HepG2 (cell line): Measurements from ENCODE around the gene EEFSEC. TPM values are rescaled to one million over a fixed set of nuclear protein-coding genes. Genes with fewer than 3 reads are reported as not detected.
A peak's percentile ranks its signal among the peaks of the same experiment; 100 is the strongest.

Experiments used
- ATAC-seq: fragments of 200-7000 bp; cut with Tn5 transposase; 3 replicates; pipeline ENCODE4 v1.9.1; 2020; ENCODE audit warnings: mild to moderate bottlenecking, moderate library complexity
- BruUV-seq: library from RNA; stranded (reverse); fragments of 400-500 nt; replicated peaks from 2 replicates; lab custom pipeline; 2021; lab: Mats Ljungman, UMichigan
- CTCF ChIA-PET: fragments of 300-600 bp; formaldehyde crosslinking; extraction: SDS; loops from one replicate; lab custom pipeline; 2021; ENCODE audit warnings: low total read pairs, inconsistent platforms, low intra/inter-chr PET ratio; lab: Yijun Ruan, JAX
- POLR2A ChIA-PET: fragments of 350-600 bp; sonication (Branson Sonifier 250); formaldehyde crosslinking; loops from one replicate; lab custom pipeline; 2020; ENCODE audit warnings: antibody characterized with exemption, inconsistent platforms; lab: Yijun Ruan, JAX
- DNase-seq: peaks from one replicate; pipeline ENCODE4 v3.0.0-alpha.2; 2015; ENCODE audit warnings: low spot score
- FAIRE-seq: peaks from 3 replicates; lab custom pipeline; 2011; peaks lifted over from hg19 to GRCh38; lab: Jason Lieb, UNC
- H2AFZ ChIP-seq: one replicate; pipeline ENCODE4 v1.6.1; 2011; ENCODE audit warnings: low read length, inconsistent platforms
- H3K27ac ChIP-seq: fragments of 300-600 bp; 3 replicates; pipeline ENCODE4 v1.8.0; 2011; ENCODE audit warnings: mixed run types, mild to moderate bottlenecking, mixed read lengths, low read length, inconsistent platforms; ENCODE audit not compliant: insufficient read depth; ENCODE audit errors: extremely low read length
- H3K27me3 ChIP-seq, 2 experiments: fragments of 200-600 bp in 1 of 2; 2 replicates in 1 of 2; 3 replicates in 1 of 2; pipeline versions ENCODE4 v1.6.0 to v1.8.0; 2011; ENCODE audit warnings: low read length in 2 of 2, mild to moderate bottlenecking in 2 of 2, moderate library complexity in 2 of 2, inconsistent platforms in 1 of 2; ENCODE audit not compliant: insufficient read depth in 2 of 2, control insufficient read depth in 1 of 2
- H3K36me3 ChIP-seq, 2 experiments: fragments of 200-600 bp in 1 of 2; replicated peaks in 1 of 2; 2 replicates in 1 of 2; 3 replicates in 1 of 2; pipeline versions ENCODE4 v1.5.1 to v1.8.0; 2011; ENCODE audit warnings: low read length in 2 of 2, inconsistent platforms in 1 of 2; ENCODE audit not compliant: insufficient read depth in 2 of 2, control insufficient read depth in 1 of 2
- H3K4me1 ChIP-seq: 2 replicates; pipeline ENCODE4 v1.5.1; 2012; ENCODE audit warnings: low read length, inconsistent platforms; ENCODE audit not compliant: insufficient read depth
- H3K4me2 ChIP-seq: 2 replicates; pipeline ENCODE4 v1.6.0; 2011; ENCODE audit warnings: low read depth, low read length, inconsistent platforms
- H3K4me3 ChIP-seq, 3 experiments: fragments of 200-600 bp in 1 of 3; sonication (generic), shearing (Covaris generic) in 1 of 3; replicated peaks in 1 of 3; 2 replicates each; pipeline ENCODE4 v1.5.1; 2011 to 2016; ENCODE audit warnings: low read length in 3 of 3, inconsistent platforms in 2 of 3, low read depth in 2 of 3, mild to moderate bottlenecking in 2 of 3, control low read depth in 1 of 3, mixed read lengths in 1 of 3; ENCODE audit not compliant: insufficient read depth in 1 of 3
- H3K79me2 ChIP-seq: one replicate; pipeline ENCODE4 v1.6.1; 2011; ENCODE audit warnings: low read length, inconsistent platforms; ENCODE audit not compliant: insufficient read depth
- H3K9ac ChIP-seq: 2 replicates; pipeline ENCODE4 v1.6.0; 2011; ENCODE audit warnings: mild to moderate bottlenecking, low read depth, low read length, inconsistent platforms; ENCODE audit not compliant: insufficient read depth
- H3K9me3 ChIP-seq: 2 replicates; pipeline ENCODE4 v1.5.1; 2012; ENCODE audit warnings: mild to moderate bottlenecking, low read length
- H4K20me1 ChIP-seq: 2 replicates; pipeline ENCODE4 v1.6.0; 2011; ENCODE audit warnings: inconsistent platforms, mild to moderate bottlenecking, low read length, moderate library complexity; ENCODE audit not compliant: insufficient read depth
- FOXA1 ChIP-seq, 2 experiments: fragments of 450-650 bp in 1 of 2; sonication (generic) in 1 of 2; formaldehyde crosslinking in 1 of 2; IDR thresholded peaks; 2 replicates each; pipeline versions ENCODE4 v1.4.0 to v1.6.1; 2016 to 2020; ENCODE audit warnings: missing genetic modification reagents in 1 of 2
- HOXA3 ChIP-seq: sonication (generic); formaldehyde crosslinking; IDR thresholded peaks from 2 replicates; pipeline ENCODE4 v1.5.0; 2020; ENCODE audit warnings: missing genetic modification reagents
- RARA ChIP-seq: IDR thresholded peaks from 2 replicates; pipeline ENCODE4 v1.6.1; 2016; ENCODE audit warnings: missing genetic modification reagents, missing compliant biosample characterization
- RFXAP ChIP-seq: sonication (generic); formaldehyde crosslinking; IDR thresholded peaks from 2 replicates; pipeline ENCODE4 v1.4.0; 2020; ENCODE audit warnings: missing genetic modification reagents, borderline replicate concordance
- TBX2 ChIP-seq: sonication (generic); formaldehyde crosslinking; IDR thresholded peaks from 2 replicates; pipeline ENCODE4 v1.5.0; 2020; ENCODE audit warnings: missing genetic modification reagents, mild to moderate bottlenecking, borderline replicate concordance
- TEAD3 ChIP-seq: optimal IDR thresholded peaks from 2 replicates; pipeline ENCODE3; 2016; ENCODE audit warnings: borderline replicate concordance
- UBTF ChIP-seq: sonication (generic); formaldehyde crosslinking; IDR thresholded peaks from 2 replicates; pipeline ENCODE4 v1.4.0; 2020; ENCODE audit warnings: mild to moderate bottlenecking, missing genetic modification reagents
- ZNF263 ChIP-seq: sonication (generic); formaldehyde crosslinking; IDR thresholded peaks from 2 replicates; pipeline ENCODE4 v1.4.0; 2020; ENCODE audit warnings: missing genetic modification reagents
- ZNF503 ChIP-seq: sonication (generic); formaldehyde crosslinking; IDR thresholded peaks from 2 replicates; pipeline ENCODE4 v1.4.0; 2020; ENCODE audit warnings: missing genetic modification reagents
- ZNF687 ChIP-seq: sonication (generic); formaldehyde crosslinking; IDR thresholded peaks from 2 replicates; pipeline ENCODE4 v1.5.1; 2020; ENCODE audit warnings: mild to moderate bottlenecking, missing genetic modification reagents, moderate library complexity
- WGBS: methylation state at CpG from one replicate; pipeline ENCODE4 v1.1.6; 2017; ENCODE audit warnings: low lambda C conversion rate; 5-methylcytosine and 5-hydroxymethylcytosine counted together
- in situ Hi-C: cut with HindIII; loops from 2 replicates; pipeline ENCODE4 v1.10.0; 2017; ENCODE audit warnings: low pct_unique_long_range_greater_than_20kb; ENCODE audit not compliant: extremely low pct_ligation_motif_present
- intact Hi-C: fragments of 100-400 bp; cut with micrococcal nuclease; formaldehyde crosslinking; loops from one replicate; pipeline ENCODE4 v1.10.0; 2022; ENCODE audit not compliant: unreplicated experiment
- polyA plus RNA-seq, 8 experiments: library from polyadenylated mRNA; depleted of rRNA in 3 of 8; stranded (reverse) in 7 of 8; unstranded in 1 of 8; fragments of >200 nt; fragmentation: Illumina TruSeq in 4 of 8; extraction: Trizol in 4 of 8; gene quantifications; 2 replicates each; pipeline versions ENCODE4 v1.2.1 to v1.2.3, GENCODE V29; 2011 to 2016; ENCODE audit warnings: low read depth in 4 of 8, missing spikeins in 1 of 8, mixed read lengths in 1 of 8; ENCODE audit not compliant: insufficient read depth in 1 of 8
- total RNA-seq, 5 experiments: library from RNA; depleted of rRNA; stranded (reverse); fragments of >200 nt; fragmentation: Illumina TruSeq; extraction: Trizol; gene quantifications; 2 replicates each; pipeline ENCODE4 v1.2.3, GENCODE V29; 2016; ENCODE audit warnings: low read depth in 1 of 5

EEFSEC gene
- total and polyA plus RNA-seq, 2 of the 13 experiments (the other 11 are each of a cell fraction or from before 2014, with no cell fraction given) = 6.4 to 24.2 TPM

GRCh38 chr3:128323206-128324081, 170.2 kb downstream of the EEFSEC start:
- Histone ChIP-seq H3K9me3 (no peaks in the 10 kb centered on the region), H3K27me3 (no peaks in the 10 kb centered on the region), H3K36me3 (peaks cover 5 to 13% of the 10 kb centered on the region in 2 experiments; a peak in 4 of 5 replicates), H3K4me1 (peaks cover 36% of the 10 kb centered on the region), H3K9ac (no peak overlapping the region), H3K4me2 (no peak overlapping the region), H2AFZ (no peak overlapping the region), H4K20me1 (no peaks in the 10 kb centered on the region), H3K79me2 (no peaks in the 10 kb centered on the region), H3K27ac (no peak overlapping the region), H3K4me3 (no peak overlapping the region)
- ATAC-seq (peak; percentile 67), DNase-seq (no peak), FAIRE-seq (no peak)
- no peak for TF ChIP-seq FOXA1 (IDR thresholded peaks at IDR 0.05)
- TF ChIP-seq FOXA1 (CRISPR knock-in tag; IDR thresholded peaks at IDR 0.05) = peak; percentile 28; the same call in 1 of the 2 replicates
- 0 out of 2 replicates have a peak, but pooled peaks have one; percentile 20 for TF ChIP-seq RFXAP
- TF ChIP-seq TEAD3 = peak; percentile 6
- no peak for TF ChIP-seq ZNF503
- TF ChIP-seq ZNF687 (CRISPR knock-in tag) = peak; percentile 40
- peak; percentile 88 for TF ChIP-seq ZNF263 (CRISPR knock-in tag)
- TF ChIP-seq UBTF = no peak
- TF ChIP-seq TBX2 (CRISPR knock-in tag) = peak; percentile 19; the same call in 1 of the 2 replicates
- TF ChIP-seq RARA (CRISPR knock-in tag) = 0 out of 2 replicates have a peak, but pooled peaks have one; percentile 11
- 0 out of 2 replicates have a peak, but pooled peaks have one; percentile 17 for TF ChIP-seq HOXA3
- WGBS = 59% methylated on average over 13 of the region's 17 CpGs
- in situ Hi-C loops (loop anchor here (10.0 kb wide), 1 partner anchor 149 kb away; no protein-coding TSS in a partner anchor), intact Hi-C loops (loop anchor here (5.0 kb wide), 2 partner anchors 104 to 151 kb away; no protein-coding TSS in a partner anchor)
- BruUV-seq = no TSS peak
- ChIA-PET CTCF (no interaction called here), POLR2A (interaction anchor here (1.1 to 1.4 kb wide), 2 partner anchors 21 to 171 kb away, joined by 3 read pairs; no protein-coding TSS in a partner anchor)
